Heart left ventricle (tissue), 16 donors: Measurements from ENCODE around the gene RESP18. TPM values are rescaled to one million over a fixed set of nuclear protein-coding genes. Genes with fewer than 3 reads are reported as not detected.
A peak's percentile ranks its signal among the peaks of the same experiment; 100 is the strongest.

Experiments
- ATAC-seq, 4 donors: fragments of 200-7000 bp; cut with Tn5 transposase; one replicate each; pipeline ENCODE4 v1.9.1; 2020 to 2022; ENCODE audit warnings: moderate library complexity in 4 of 4, mild to moderate bottlenecking in 3 of 4, moderate number of reproducible peaks in 1 of 4
- DNase-seq, 5 donors: peaks; one replicate each; pipeline ENCODE4 v3.0.0-alpha.2; 2020
- H3K27ac ChIP-seq, 12 donors: fragments of 200-600 bp; sonication (generic) in 4 of 12; one replicate each; pipeline versions ENCODE4 v1.5.0 to v1.8.0; 2016 to 2022; ENCODE audit warnings: mild to moderate bottlenecking in 2 of 12
- H3K27me3 ChIP-seq, 9 donors: fragments of 200-600 bp; sonication (generic) in 2 of 9; one replicate each; pipeline versions ENCODE4 v1.5.1 to v1.8.0; 2016 to 2022; ENCODE audit warnings: mild to moderate bottlenecking in 3 of 9
- H3K36me3 ChIP-seq, 9 donors: fragments of 200-600 bp; sonication (generic) in 2 of 9; one replicate each; pipeline versions ENCODE4 v1.5.0 to v1.8.0; 2018 to 2022; ENCODE audit warnings: mild to moderate bottlenecking in 2 of 9
- H3K4me1 ChIP-seq, 12 donors: fragments of 200-600 bp; sonication (generic) in 4 of 12; one replicate each; pipeline versions ENCODE4 v1.5.0 to v1.8.0; 2016 to 2022; ENCODE audit warnings: mild to moderate bottlenecking in 3 of 12
- H3K4me3 ChIP-seq, 12 donors: fragments of 200-600 bp; sonication (generic) in 4 of 12; one replicate each; pipeline versions ENCODE4 v1.5.0 to v1.8.0; 2017 to 2022; ENCODE audit warnings: mild to moderate bottlenecking in 9 of 12, moderate library complexity in 4 of 12
- H3K9me3 ChIP-seq, 12 donors: fragments of 200-600 bp; sonication (generic) in 4 of 12; one replicate each; pipeline versions ENCODE4 v1.5.0 to v1.8.0; 2016 to 2022; ENCODE audit warnings: mild to moderate bottlenecking in 1 of 12
- POLR2A ChIP-seq, 2 donors: fragments of 450-650 bp; IDR thresholded peaks; one replicate each; pipeline ENCODE4 v1.6.1; 2017; ENCODE audit warnings: antibody characterized with exemption in 2 of 2, mild to moderate bottlenecking in 2 of 2, moderate library complexity in 2 of 2
- WGBS, 4 donors: extraction: QIAGEN DNeasy Blood & Tissue Kit in 2 of 4; methylation state at CpG; one replicate each; pipeline versions ENCODE4 v1.1.5 to v1.1.7; 2013 to 2018; 5-methylcytosine and 5-hydroxymethylcytosine counted together
- intact Hi-C, 10 donors: fragments of 100-400 bp; cut with DNase I; formaldehyde crosslinking; loops; one replicate each; pipeline versions ENCODE4 v1.11.1 to v1.14.2; 2022
- polyA plus RNA-seq, 2 donors: library from polyadenylated mRNA; stranded (reverse); fragments of 200-250 nt; gene quantifications; one replicate each; pipeline ENCODE4 v1.2.3, GENCODE V29; 2013
- total RNA-seq, 9 donors: library from RNA; depleted of rRNA in 2 of 9; stranded (reverse); fragments of >200 nt in 2 of 9; fragmentation: NEBNext Ultra II Directional in 3 of 9; extraction: Animal tissue kit (Norgen Biotek cat#: 25700) in 3 of 9; gene quantifications; one replicate each; pipeline versions ENCODE4 v1.1.0 to v1.2.4, GENCODE V29; 2016 to 2023
- TF ChIP-seq, protein P1 (sequence below), 12 donors: fragments of 200-600 bp; sonication (generic) in 4 of 12; IDR thresholded peaks; one replicate each; pipeline versions ENCODE4 v1.5.0 to v1.8.0; 2018 to 2022; ENCODE audit warnings: antibody characterized with exemption in 12 of 12, mild to moderate bottlenecking in 5 of 12
- donor health status: ischemic (EF 13 %, LVEDD 7.1; RV severe dilation, severe dysfunction).
- donor health status: healthy with polysubstance abuse.
- donor health status: DM: no; HTN: yes; CAD: no.
- donor health status: DM: no; HTN: no; CAD: no.
- donor health status: ischemic (EF 25% LVEDD 6.9; RV normal size, moderate dysfunction).
- donor health status: ischemic (EF 25% LVEDD 5.7; RV mildly dilated, moderate dysfunction).
- donor health status: healthy.
- donor health status: DM: yes; HTN: yes; CAD: no.
- donor health status: ischemic (EF 35%, LVEDD 5.7; RV mildly dilated, moderate dysfunction).
- donor health status: nonischemic (EF 11% LVEDD 7.7; RV severe dilation, severe dysfunction).
- donor health status: DM: yes; HTN: yes; CAD: no.
- donor health status: PGD.
- donor health status: ischemic (EF 29% LVEDD 5.4; RV normal size, mild dysfunction).
- donor health status: nonischemic (EF 23%, LVEDD 6.1; RV moderate dilation, normal function).

RESP18 gene
- total and polyA plus RNA-seq, 11 donors: not detected

DNA sequence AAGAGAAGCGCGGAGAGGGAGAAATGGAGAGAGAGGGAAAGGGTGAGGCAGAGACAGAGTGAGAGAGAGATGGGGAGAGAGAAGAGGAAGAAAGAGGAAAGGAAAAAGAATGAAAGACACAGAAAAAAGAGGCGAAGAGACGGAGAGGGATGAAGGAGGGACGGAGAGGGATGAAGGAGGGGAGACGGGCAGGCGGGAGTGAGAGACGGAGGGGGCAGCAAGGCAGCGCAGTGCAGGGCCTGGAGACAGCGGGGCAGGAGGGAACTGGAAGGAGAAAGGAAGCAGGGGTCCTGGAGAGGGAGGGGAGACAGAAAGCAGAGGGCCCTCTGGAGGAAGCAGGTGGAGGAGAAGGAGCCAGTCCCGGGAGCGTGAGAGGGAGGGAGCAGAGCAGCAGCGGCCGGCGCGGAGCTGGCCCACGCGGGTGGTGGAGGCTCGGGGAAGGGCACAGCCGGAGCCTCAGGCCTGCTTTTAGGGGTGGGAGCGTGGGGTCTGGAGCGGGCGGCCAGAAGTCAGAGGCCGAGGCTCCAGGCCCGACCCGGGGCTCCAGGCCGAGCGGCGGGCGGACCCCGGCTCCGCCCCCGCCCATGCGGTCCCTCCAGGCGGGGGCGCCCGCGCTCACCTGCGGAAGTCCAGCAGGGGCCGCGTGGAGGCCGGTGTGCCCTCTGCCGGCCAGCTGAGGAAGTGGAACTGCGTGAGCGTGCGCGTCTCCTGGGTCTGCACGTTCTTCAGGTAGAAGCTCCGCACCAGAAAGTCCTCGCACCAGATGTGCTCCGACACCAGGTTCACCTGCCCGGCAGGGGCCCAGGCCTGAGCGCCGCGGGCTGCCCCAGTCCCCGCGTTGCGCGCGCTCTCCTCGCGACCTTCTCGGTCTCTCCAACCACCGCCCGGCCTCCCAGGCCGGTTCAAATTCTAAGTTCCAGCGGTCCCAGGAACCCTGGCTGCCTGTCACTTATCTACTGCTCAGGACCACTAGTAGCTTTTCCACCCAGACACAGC, 37.9 kb downstream of the RESP18 start:
- H3K36me3 ChIP-seq: no peaks in the 10 kb centered on the region
- WGBS, 4 donors: 6 to 12% (median 8%) methylated on average over 38 to 67 of the region's 67 CpGs
- H3K27ac ChIP-seq: peak overlapping the region; percentile 11 to 93 (median 78)
- ATAC-seq (peak; percentile 48 to 92 (median 89)), DNase-seq (peak; percentile 83 to 93 (median 89))
- no peaks in the 10 kb centered on the region for H3K9me3 ChIP-seq
- intact Hi-C loops: loop anchor here (1.0 to 10.0 kb wide), 17 partner anchors 15 to 240 kb away; partner anchors contain the start of genes NHEJ1 (in 8 of the 10), CNPPD1 (in 4 of the 10), RETREG2 (in 4 of the 10) and DNAJB2 (in 3 of the 10)
- H3K4me3 ChIP-seq: peak overlapping the region; percentile 22 to 77 (median 64)
- H3K4me1 ChIP-seq: peaks cover 0 to 24% (median 11%) of the 10 kb centered on the region in 12 donors
- peak in 1 of 2 donors; percentile 66 for TF ChIP-seq POLR2A (IDR thresholded peaks at IDR 0.05)
- TF ChIP-seq, protein P1, sequence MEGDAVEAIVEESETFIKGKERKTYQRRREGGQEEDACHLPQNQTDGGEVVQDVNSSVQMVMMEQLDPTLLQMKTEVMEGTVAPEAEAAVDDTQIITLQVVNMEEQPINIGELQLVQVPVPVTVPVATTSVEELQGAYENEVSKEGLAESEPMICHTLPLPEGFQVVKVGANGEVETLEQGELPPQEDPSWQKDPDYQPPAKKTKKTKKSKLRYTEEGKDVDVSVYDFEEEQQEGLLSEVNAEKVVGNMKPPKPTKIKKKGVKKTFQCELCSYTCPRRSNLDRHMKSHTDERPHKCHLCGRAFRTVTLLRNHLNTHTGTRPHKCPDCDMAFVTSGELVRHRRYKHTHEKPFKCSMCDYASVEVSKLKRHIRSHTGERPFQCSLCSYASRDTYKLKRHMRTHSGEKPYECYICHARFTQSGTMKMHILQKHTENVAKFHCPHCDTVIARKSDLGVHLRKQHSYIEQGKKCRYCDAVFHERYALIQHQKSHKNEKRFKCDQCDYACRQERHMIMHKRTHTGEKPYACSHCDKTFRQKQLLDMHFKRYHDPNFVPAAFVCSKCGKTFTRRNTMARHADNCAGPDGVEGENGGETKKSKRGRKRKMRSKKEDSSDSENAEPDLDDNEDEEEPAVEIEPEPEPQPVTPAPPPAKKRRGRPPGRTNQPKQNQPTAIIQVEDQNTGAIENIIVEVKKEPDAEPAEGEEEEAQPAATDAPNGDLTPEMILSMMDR (IDR thresholded peaks at IDR 0.05): peak in 11 of 12 donors; percentile 99 to 100 (median 100)
- peaks cover 0 to 8% (median 0%) of the 10 kb centered on the region in 9 donors for H3K27me3 ChIP-seq

DNA sequence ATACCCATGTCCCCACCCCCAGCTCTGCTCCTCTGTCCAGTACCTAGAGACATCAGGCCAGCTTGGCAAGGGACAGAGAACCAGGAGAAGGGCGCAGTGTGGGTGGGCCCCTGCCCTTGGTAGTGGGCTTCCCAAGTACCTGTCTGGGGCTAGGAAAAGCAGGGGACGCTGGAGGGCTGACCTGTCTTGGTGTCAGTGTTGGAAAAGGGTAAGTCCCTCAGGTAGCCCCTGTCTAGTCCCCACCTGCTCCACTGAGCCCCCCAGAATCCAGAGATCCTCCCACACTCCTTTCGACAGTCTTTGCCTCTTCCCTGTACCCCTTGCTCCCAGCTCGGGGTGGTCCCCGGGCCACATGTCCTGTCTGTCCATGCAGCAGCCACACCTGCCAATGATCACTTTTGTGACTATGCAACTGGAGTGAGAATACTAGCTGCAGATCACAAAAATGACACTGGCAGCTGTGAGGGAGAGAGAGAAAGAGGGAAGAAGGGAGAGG, 38.8 kb downstream of the RESP18 start:
- Histone ChIP-seq H3K27ac (peak overlapping the region in 5 of 12 donors; percentile 75 to 93 (median 88)), H3K27me3 (no peaks in the 10 kb centered on the region), H3K36me3 (no peaks in the 10 kb centered on the region), H3K9me3 (no peaks in the 10 kb centered on the region), H3K4me1 (peaks cover 0 to 25% (median 13%) of the 10 kb centered on the region in 12 donors), H3K4me3 (peak overlapping the region in 1 of 12 donors; percentile 67)
- DNase-seq (peak in 1 of 5 donors; percentile 19), ATAC-seq (no peak)
- 84 to 93% (median 92%) methylated on average over 4 to 5 of the region's 5 CpGs for WGBS, 4 donors
- intact Hi-C loops: loop anchor here in 9 of 10 donors (1.0 to 10.0 kb wide), 14 partner anchors 14 to 239 kb away; partner anchors contain the start of genes NHEJ1 (in 4 of the 9), DNAJB2 (in 3 of the 9), DNPEP (in 2 of the 9) and GLB1L (in 2 of the 9)
- TF ChIP-seq POLR2A (IDR thresholded peaks at IDR 0.05): no peak
- TF ChIP-seq, protein P1 (IDR thresholded peaks at IDR 0.05): no peak

DNA sequence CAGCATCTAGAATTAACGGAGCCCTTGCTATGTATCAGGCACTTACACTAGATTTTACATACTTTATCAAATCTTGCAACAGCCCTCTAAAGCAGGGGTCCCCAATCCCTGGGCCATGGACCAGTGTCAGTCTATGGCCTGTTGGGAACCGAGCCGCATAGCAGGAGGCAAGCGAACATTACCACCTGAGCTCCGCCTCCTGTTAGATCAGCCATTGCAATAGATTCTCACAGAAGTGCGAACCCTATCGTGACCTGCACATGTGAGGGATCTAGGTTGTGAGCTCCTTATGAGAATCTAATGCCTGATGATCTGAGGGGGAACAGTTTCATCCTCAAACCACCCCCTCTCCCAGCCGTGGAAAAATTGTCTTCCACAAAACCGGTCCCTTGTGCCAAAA, 39.9 kb downstream of the RESP18 start:
- no peaks in the 10 kb centered on the region for H3K9me3 ChIP-seq
- WGBS, 4 donors: 85 to 96% (median 92%) methylated on average over 9 of the region's 9 CpGs
- TF ChIP-seq, protein P1 (IDR thresholded peaks at IDR 0.05): no peak
- no peak for TF ChIP-seq POLR2A (IDR thresholded peaks at IDR 0.05)
- no peaks in the 10 kb centered on the region for H3K27me3 ChIP-seq
- H3K4me3 ChIP-seq: no peak overlapping the region
- no peaks in the 10 kb centered on the region for H3K36me3 ChIP-seq
- H3K27ac ChIP-seq: no peak overlapping the region
- intact Hi-C loops: loop anchor here in 7 of 10 donors (5.0 to 10.0 kb wide), 6 partner anchors 45 to 238 kb away; partner anchors contain the start of genes DNPEP (in 2 of the 7), GLB1L (in 2 of the 7), STK16 (in 2 of the 7) and CNPPD1 (in 1 of the 7)
- ATAC-seq (no peak), DNase-seq (peak in 1 of 5 donors; percentile 4)
- peaks cover 0 to 25% (median 13%) of the 10 kb centered on the region in 12 donors for H3K4me1 ChIP-seq
